ENCODE measurements around the gene SYTL3. TPM values are rescaled to one million over a fixed set of nuclear protein-coding genes. Genes with fewer than 3 reads are reported as not detected.
"Not testable (repeated sequence)": the region's sequence is repeated elsewhere in the genome, so short reads cannot be mapped to it uniquely, and the experiment has no call there.

The SYTL3 gene
- total RNA-seq, 1 experiment from 2014 or later = 13.8 TPM

DNA sequence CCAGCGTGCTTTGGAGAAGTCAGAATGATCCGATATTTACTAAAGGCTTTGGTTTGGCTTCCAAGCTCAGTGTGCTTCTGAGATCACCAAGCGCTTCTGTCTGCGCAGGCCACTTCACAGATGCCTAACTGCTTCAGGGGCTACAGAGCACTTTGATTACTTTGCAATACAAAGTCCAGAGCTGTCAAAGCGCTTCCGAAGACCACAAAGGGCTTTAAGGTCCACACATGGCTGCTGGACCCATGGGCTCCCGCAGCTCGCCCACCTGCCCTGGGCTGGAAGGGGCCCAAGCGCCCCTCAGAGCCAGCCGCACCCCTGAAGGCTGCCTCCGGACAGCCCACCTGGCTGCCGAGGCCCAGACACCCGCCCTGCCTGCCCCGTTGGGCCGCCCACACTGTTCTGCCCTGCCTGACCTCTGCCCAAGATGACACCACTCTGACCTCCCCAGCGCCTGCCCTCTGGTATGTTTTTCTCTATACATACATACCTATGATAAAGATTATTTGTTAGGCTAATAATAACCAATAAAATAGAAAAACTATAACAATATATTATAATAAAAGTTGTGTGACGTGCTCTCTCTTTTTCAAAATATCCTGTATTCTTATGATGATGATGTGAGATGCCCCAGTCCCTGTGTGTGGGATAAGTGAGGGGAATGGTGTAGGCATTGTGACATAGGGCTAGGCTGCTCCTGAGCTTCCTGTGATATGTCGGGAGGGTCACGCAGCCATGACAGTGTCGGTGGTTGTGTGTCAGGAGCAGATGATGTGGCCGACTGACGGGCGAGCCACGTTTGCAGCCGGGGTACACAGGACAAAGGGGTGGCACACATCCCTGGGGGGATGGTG is 27.9 kb upstream of the SYTL3 start:
- DNase-seq (ENCODE audit: low read depth) = no peak

DNA sequence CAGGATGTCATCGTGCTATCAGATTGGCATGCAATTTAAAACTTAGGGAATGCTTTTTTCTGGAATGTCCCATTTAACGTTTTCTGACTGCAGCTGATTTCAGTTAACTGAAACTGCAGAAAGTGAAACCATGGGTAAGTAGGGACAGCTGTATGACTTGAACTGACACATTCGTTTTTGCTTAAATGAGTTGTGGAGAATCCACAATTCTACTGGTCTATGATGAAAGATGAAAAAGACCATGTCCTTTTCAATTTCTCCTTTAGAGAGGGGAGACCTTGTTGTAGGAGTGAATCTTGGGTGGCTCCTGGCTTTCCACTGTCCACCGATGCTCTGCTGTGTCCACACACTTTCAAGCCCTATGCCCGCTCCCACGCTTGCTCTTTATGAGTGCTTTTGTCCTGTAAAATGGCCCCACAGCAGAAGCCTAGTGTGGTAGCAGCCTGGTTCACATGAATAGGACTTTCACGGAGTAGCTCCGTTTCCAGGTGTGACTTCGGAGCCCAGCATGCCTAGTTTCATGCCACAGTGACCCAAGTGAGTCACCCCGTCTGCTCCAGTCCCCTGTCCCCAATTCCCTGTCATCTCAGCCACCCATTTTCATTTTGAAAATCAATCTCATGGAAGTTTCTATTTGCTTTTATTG is 27.2 kb upstream of the SYTL3 start:
- no peak for DNase-seq (ENCODE audit: low read depth)

DNA sequence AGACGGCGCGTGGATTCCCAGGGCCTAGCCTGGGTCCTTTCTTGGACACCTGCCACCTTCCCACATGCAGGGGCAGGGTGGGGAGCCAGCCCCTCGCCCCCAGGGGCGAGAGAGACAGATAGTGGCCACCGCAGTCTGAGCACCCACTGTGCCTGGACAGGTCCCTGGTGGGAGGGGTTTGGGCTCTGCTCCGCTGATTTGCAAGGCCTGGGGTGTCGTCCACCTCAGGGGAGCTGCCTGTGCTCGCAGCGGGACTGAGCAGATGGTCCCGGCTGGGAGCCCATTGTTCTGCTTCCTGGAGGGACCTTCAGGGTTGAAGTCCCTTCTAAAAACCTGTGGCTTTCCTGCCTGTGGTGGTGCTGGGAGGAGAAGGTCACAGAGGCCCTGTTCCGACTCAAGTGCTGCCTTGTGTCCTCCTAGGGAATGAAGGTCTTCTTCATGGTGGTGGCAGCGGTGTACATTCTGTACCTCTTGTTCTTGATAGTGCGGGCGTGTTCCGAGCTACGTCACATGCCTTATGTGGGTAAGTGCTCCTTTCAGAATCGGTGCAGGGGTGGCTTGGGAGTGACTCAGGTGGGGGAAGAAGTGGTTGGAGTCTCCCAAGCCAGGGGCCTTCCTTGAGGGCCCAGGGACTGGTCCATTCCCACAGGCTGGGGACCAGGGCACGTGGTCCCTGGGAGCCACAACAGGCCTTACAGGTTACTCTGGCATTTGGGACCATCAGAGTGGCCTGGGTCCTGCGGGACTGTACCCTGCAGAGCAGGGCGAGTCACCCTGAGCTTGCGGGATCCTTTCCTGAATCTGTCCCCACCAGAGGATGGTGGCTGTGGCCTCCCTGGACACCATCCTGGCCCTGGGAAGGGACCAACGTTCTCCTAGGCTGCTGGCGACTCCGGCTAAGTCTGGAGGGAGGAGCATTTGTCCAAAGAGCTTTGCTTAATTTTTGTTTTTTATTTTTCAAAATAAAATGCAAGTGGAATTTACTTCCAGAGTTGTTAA is 24.9 kb upstream of the SYTL3 start:
- DNase-seq (ENCODE audit: low read depth) = no peak

DNA sequence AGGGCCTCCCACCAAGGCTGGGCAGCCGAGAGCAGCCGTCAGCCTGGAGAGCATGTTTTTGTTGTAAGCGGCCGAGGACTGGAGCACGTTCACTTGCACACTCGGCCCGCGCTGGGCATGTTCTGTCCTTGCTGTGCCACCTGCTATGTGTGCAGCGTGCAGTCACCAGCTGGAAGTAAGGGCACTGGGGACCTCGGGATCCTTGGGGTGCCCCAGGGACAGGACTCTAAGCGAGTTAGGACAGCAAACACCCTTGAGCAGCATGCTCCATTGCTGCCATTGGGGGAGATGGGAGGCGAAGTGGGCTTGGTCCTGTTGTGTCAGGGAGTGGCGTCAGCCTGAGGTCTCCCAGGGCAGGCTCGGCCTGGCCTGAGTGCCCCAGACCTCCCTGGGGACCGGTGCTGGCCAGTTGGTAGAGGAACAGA is 24.0 kb upstream of the SYTL3 start:
- DNase-seq (ENCODE audit: low read depth) = no peak

DNA sequence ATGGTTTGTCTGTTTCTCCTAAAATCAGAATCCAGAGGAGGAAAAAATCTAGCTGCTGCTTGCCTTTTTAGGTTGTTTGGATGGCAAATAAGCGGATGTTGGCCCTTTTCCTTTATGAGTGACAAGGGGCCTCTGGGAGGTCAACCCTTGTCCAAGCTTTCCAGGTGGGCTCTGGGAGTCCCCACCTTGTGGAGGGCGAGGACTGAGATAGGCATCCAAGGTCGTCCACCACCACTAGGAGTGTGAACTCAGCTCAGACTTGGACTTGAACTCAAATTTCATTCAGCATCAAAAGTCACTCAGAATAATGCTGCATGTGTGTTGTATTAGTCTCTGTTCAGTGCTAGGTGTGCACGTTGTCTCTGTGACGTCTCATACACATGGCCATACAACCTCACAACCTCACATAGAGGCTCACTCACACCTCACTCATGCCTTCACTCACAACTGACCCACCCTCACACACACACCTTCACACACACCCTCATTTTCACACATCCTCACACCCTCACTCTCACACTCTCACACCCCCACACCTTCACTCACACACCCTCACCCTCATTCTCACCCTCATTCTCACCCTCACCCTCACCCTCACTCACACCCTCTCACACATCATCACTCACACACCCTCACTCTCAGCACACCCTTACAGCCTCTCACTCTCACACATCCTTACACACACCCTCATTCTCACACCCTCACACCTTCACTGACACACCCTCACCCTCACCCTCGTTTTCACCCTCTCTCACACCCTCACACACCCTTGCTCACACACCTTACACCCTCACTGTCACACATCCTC is 23.3 kb upstream of the SYTL3 start:
- DNase-seq (ENCODE audit: low read depth) = no peak

DNA sequence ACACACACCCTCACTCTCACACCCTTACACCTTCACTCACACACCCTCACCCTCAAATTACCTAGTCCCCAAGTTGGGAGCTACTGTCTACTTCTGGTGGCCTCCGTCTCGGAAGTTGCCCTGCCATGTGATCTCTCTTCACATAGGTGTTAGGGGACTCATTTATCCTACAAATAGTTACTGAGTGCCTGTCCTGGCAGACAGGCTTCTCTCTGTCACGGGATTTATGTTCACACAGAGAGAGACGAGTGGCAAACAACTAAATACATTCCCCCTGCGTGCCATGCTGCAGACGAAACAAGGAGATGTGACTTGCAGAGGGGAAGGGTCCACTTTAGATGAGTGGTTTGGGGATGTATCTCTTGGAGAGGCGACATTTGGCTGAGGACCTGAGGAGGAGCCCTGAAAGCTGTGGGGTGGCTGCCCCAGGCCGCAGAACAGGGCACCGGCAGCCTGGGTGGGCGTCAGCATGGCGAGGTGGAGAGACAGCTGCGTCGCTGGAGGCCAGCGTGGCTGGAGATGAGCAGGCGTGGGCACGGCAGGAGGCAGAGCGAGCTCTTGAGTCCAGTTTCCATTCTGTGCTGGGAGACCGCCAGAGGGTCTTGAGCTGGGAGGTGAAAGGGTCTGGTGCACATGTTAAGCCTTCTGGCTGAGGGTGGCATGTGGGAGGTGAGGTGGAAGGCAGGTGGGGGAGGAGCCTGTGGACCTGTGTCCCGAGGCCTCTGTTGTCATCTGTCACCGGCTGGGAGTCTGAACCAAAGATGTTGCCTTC is 22.5 kb upstream of the SYTL3 start:
- no peak for DNase-seq (ENCODE audit: low read depth)

DNA sequence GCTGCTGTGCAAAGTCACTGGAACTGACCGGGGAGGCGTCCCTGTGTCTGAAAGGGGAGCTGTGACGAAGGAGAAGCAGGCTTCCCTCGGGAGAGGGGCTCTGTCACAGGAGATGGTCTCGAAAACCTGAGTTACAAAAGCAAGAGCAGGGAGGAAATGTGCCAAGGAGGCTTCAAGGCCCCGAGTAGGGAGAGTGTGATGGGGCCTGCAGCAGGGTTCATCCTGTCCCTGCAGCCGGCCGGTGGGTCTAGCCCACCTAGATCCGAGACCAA is 22.0 kb upstream of the SYTL3 start:
- no peak for DNase-seq (ENCODE audit: low read depth)

DNA sequence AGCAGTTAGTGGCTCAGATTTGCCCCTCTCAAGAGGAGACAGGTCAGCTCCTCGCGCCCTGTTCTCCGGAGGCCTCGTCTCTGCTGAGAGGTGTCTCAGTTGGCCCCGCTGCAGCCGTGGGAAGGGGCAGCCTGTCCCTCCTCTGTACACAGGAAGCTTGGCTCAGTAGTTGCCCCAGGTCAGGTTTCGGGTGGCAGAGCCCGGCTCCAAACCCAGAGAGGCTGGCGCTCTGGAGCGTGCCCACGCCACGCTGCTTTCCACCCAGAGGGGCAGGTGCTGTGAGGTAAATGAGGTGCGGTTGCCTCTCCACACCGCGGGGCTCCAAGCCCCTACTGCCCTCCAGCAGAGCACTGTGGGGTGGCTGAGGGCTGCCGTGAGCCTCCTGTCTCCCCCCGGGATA is 21.3 kb upstream of the SYTL3 start:
- no peak for DNase-seq (ENCODE audit: low read depth)

DNA sequence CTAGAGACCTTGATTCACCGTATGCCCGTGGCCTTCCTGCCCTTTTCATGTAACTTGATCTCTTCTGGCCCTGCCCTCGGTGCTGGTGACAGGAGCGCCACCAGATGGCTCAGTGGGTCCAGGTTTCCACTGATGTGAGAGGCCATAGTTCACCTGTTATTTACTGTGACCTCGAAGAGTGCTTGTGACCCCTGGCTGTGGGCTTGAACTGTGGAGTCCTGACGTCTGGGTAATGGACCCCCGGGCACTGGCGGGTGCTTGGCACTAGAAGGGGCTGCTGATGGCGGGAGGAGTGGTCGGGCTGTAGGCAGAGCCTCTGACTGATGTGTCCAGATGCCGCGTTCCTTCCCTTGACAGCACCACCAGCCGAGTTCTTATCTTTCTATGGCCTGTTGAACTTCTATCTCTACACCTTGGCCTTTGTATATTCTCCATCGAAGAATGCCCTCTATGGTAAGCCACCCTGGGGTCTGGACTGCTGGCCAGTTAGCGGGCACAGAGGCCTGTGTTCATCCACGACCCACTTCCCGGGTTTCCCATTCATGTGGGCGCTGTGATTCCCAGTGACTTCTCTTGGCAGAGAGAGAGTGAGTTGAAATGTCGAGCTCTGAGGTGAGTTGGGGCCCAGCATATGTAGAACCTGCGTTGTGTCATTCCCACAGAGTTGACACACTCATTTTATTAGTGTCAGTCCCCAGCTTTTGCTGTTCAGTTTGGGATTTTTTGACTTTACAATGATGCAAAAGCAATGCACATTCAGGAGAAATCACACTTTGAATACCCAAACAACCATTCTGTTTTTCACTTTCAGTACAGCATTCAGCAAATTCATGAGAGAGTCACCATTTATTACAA is 20.3 kb upstream of the SYTL3 start:
- no peak for DNase-seq (ENCODE audit: low read depth)

DNA sequence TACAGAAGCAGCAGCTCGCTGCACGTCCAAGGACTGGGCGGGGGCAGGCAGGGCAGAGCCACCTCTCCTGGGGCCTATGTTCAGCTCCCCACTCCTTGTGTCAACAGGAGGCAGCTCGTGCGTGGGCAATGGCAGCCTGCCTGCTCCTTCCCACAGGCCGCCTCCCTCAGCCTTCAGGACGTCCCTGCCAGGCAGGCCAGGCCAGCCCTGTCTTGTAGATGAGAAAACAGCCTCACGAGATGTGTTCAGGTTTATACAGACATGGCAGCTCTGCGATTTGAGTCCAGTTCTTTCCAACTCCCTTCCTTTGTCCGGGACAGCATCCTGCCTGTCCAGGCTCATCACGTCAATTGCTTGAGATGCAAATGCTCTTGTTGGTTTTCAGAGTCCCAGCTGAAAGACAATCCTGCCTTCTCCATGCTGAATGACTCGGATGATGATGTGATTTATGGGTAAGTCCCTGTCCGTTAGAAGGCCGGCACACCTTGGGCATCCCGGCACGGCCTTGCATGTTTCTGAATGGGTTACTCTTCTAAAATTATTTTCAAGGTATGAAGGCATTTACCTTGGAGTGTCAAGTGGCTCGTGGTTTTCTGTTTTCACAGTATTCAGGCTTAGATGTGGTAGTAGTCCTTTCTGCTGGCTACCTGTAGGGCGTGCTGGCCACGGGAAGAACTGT is 18.8 kb upstream of the SYTL3 start:
- DNase-seq (ENCODE audit: low read depth) = peak; percentile 32

DNA sequence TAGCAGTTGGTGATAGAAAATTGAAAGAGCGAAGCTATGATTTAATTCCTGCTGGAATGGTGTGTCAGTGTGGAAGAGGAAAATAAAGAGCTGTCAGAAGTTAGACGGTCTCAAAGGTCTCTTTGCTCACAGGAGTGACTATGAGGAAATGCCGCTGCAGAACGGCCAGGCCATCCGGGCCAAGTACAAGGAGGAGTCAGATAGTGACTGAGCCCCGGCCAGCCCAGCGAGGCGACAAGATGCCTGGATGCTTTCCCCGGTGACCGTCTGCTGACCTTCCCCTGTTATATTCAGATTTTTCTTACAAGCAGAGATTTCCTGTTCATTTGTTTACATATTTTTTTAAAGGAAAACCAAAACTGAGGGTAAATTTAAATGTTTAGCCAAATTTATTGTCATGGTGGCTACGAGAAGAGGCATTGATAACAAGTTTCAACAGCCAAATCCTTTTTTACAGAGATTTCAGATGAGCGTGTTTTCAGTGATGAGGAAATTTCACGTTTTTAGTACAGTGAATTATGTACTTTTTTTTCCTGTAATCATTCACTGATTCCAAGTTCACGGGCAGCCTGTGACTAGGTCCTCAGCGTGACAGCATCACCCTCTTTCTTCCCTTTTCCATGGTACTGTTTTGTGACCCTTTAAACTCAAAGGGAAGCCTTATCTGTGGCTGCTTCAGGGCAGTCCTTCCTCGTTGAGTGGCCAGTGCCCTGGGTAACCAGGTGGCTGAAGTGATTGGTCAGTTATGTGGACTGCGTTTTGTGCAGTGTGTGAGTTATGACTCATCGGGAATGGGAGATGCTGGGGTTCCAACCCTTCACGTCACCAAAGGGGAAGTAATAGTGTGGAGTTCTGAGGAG is 17.9 kb upstream of the SYTL3 start:
- peak; percentile 91 for DNase-seq (ENCODE audit: low read depth)

DNA sequence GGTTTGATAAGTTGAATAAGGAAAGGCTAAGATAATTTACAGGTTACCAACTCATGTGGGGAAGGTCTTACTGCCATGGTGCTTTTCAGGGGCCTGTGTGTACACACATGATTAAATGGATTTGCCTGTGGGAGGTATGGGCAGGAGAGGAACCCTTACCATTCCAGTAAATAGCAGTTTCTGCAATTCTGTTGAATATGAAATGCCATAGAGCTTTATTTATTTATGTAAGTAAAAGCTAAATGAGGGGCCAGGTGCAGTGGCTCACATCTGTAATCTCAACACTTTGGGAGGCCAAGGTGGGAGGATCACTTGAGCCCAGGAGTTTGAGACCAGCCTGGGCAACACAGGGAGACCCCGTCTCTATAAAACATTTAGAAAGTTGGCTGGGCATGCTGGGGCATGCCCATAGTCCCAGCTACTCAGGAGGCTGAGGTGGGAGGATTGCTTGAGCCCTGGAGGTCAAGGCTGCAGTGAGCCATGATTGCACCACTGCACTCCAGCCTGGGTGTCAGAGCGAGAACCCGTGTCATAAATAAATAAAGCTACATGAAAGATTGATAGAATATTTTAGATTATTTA is 17.2 kb upstream of the SYTL3 start:
- DNase-seq (ENCODE audit: low read depth) = not testable (repeated sequence)

DNA sequence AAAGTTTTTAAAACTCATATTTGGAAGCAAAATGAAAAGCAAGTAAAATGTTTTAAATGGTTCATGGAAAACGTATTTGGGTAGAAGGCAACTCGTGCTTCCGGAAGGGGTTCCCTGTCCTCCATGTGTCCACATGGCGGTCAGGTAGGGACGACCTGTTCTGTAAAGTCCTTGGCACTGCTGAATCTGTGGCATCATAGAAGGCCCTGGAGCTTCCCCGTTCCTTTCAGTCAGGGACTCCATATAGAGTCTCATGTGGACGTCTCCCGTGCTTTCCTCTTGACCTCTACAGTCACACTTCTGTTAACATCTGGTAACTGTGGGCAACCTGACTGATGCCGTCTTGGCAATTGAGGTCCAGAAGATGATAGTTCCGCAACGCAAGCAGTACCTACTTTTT is 16.7 kb upstream of the SYTL3 start:
- DNase-seq (ENCODE audit: low read depth) = no peak

DNA sequence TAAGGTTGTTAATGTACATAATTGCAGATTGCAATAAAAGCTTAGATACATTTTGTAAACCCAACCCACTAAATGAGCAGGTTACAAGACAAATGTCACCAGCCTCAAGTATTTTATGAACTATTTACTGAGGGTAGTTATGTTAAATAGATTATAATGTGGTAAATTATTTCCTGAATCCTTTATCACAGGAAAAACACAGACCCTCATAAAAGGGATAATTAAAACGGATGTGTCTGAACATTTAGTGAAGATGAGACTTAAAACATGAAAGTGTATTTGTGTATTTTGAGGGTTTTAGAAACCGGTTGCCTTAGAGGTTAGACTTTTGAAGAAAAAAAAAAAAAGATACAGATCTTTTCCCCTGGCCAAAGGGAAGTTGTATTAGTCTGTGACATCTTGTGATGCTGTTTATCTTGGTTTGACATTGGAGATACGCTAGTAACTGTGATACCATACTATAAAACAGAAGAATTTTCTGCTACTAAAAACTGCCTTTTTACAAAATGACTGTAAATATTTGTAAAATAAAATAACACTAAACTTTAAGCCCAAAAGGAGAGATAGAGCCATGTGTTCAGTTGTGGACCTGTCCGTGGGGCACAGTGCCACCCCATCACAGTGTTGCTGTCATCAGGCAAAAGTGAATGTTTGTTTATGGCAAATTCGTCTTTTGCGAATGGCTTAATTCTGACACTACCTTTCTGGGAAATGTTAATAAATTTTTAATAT is 15.0 kb upstream of the SYTL3 start:
- no peak for DNase-seq (ENCODE audit: low read depth)

DNA sequence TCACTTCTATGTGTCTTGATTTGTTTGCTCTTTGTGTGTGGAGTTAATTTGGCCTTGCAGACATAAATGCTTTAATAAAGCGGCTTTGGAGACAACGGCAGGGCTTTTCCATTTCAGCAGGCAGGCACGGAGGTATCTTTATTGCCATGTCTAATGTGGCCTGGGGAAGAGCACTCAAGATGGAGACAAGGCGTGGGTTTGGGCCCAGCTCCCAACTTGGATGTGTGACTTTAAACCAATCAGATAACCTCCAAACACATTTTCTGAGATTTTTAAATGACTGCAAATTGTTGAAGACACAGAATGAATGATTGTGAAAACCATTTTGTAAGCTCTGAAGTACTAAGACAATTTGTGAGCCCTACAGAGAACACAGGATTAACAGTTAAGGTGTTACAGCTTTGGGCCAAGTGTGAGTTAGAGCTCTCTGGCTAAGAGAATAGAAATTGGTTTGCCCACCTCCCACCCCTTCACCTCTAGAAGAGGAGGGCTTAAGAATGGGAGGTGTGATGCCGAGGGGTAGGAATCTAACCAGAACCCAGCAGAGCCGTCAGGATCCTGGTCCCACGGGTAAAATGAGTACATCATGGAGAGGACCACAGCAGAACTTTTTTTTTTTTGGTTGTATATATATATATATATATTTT is 14.3 kb upstream of the SYTL3 start:
- DNase-seq (ENCODE audit: low read depth) = no peak

DNA sequence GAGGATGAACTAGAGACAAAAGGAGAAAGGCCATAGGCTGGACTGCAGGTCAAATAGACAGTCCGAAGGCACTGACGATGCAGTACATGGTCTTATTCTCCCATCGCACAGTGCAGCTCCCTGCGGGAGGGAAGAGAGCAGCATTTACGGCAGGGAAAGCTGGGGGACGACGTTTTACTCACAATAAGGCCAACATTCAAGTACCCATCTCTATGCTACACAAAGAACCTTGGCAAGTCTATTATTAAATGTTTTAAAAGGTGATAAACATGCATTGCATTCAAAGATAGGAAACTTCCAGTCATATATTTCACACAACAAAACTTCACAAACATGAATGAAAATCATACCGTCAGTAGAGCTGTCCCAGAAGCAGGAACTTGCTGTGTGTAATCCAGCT is 13.1 kb upstream of the SYTL3 start:
- DNase-seq (ENCODE audit: low read depth) = no peak
